Peyer's patch (tissue), 4 donors: Measurements from ENCODE around the gene DQX1. TPM values are rescaled to one million over a fixed set of nuclear protein-coding genes. Genes with fewer than 3 reads are reported as not detected.
"Not testable (repeated sequence)": the region's sequence is repeated elsewhere in the genome, so short reads cannot be mapped to it uniquely, and the experiment has no call there.

Experiments used
- DNase-seq, 3 donors: peaks; one replicate each; pipeline ENCODE4 v3.0.0-alpha.2; 2017 to 2019
- H3K27ac ChIP-seq, 4 donors: fragments of 200-600 bp; sonication (generic); one replicate each; pipeline ENCODE4 v1.5.1; 2016 to 2019
- H3K27me3 ChIP-seq, 2 donors: fragments of 200-600 bp; sonication (generic); one replicate each; pipeline ENCODE4 v1.5.1; 2019
- H3K36me3 ChIP-seq, 3 donors: fragments of 200-600 bp; sonication (generic); one replicate each; pipeline ENCODE4 v1.5.1; 2016 to 2019
- H3K4me1 ChIP-seq, 4 donors: fragments of 200-600 bp; sonication (generic); one replicate each; pipeline ENCODE4 v1.5.1; 2016 to 2019
- H3K4me3 ChIP-seq, 4 donors: fragments of 200-600 bp; sonication (generic); 1 replicate in 3 of 4; 2 replicates in 1 of 4; pipeline ENCODE4 v1.5.1; 2016 to 2019; ENCODE audit warnings: mild to moderate bottlenecking in 1 of 4
- H3K9me3 ChIP-seq, 4 donors: fragments of 200-600 bp; sonication (generic); one replicate each; pipeline ENCODE4 v1.5.1; 2016 to 2019; ENCODE audit warnings: mild to moderate bottlenecking in 1 of 4
- POLR2A ChIP-seq, 2 donors: fragments of 450-650 bp; IDR thresholded peaks; one replicate each; pipeline ENCODE4 v1.5.1; 2017; ENCODE audit warnings: antibody characterized with exemption in 2 of 2, mild to moderate bottlenecking in 2 of 2, moderate library complexity in 2 of 2
- total RNA-seq, 4 donors: library from RNA; depleted of rRNA; stranded (reverse); fragments of >200 nt; gene quantifications; one replicate each; pipeline ENCODE4 v1.1.0, GENCODE V29; 2016
- TF ChIP-seq, protein P1 (sequence below), 6 experiments: fragments of 450-650 bp in 4 of 6; fragments of 200-600 bp in 2 of 6; sonication (generic) in 1 of 6; IDR thresholded peaks; one replicate each; pipeline ENCODE4 v1.5.1; 2017 to 2019; ENCODE audit warnings: antibody characterized with exemption in 6 of 6, mild to moderate bottlenecking in 3 of 6, moderate library complexity in 1 of 6

Gene DQX1
- total RNA-seq, 4 donors from 2014 or later = 14.0 to 116 (median 75.3) TPM

GRCh38 chr2:74472945-74473258 is 53.1 kb downstream of the DQX1 start:
- Histone ChIP-seq H3K9me3 (no peaks in the 10 kb centered on the region), H3K27me3 (no peaks in the 10 kb centered on the region), H3K36me3 (peaks cover 0 to 28% (median 0%) of the 10 kb centered on the region in 3 donors), H3K4me1 (peaks cover 2 to 29% (median 7%) of the 10 kb centered on the region in 4 donors), H3K27ac (peak overlapping the region; percentile 79 to 92 (median 86)), H3K4me3 (peak overlapping the region; percentile 49 to 62 (median 60))
- DNase-seq = no peak
- TF ChIP-seq, protein P1, sequence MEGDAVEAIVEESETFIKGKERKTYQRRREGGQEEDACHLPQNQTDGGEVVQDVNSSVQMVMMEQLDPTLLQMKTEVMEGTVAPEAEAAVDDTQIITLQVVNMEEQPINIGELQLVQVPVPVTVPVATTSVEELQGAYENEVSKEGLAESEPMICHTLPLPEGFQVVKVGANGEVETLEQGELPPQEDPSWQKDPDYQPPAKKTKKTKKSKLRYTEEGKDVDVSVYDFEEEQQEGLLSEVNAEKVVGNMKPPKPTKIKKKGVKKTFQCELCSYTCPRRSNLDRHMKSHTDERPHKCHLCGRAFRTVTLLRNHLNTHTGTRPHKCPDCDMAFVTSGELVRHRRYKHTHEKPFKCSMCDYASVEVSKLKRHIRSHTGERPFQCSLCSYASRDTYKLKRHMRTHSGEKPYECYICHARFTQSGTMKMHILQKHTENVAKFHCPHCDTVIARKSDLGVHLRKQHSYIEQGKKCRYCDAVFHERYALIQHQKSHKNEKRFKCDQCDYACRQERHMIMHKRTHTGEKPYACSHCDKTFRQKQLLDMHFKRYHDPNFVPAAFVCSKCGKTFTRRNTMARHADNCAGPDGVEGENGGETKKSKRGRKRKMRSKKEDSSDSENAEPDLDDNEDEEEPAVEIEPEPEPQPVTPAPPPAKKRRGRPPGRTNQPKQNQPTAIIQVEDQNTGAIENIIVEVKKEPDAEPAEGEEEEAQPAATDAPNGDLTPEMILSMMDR (IDR thresholded peaks at IDR 0.05) = no peak
- no peak for TF ChIP-seq POLR2A (IDR thresholded peaks at IDR 0.05)

GRCh38 chr2:74472086-74472944 is 53.7 kb downstream of the DQX1 start, which contains the start of gene MRPL53:
Gene MRPL53 (minus strand): TSS chr2:74472680. CDS start chr2:74472660, 20 bp downstream.
- peak; percentile 96 to 98 (median 97) for DNase-seq
- Histone ChIP-seq H3K27ac (peak within 1 kb of the TSS; percentile 79 to 92 (median 86)), H3K9me3 (no peaks in the 10 kb centered on the region), H3K27me3 (no peaks in the 10 kb centered on the region), H3K36me3 (peaks cover 0 to 24% (median 0%) of the 10 kb centered on the region in 3 donors), H3K4me1 (peaks cover 2 to 25% (median 7%) of the 10 kb centered on the region in 4 donors), H3K4me3 (peak within 1 kb of the TSS; percentile 49 to 62 (median 60))
- peak; percentile 79 to 80 for TF ChIP-seq POLR2A (IDR thresholded peaks at IDR 0.05)
- TF ChIP-seq, protein P1 (IDR thresholded peaks at IDR 0.05) = no peak

GRCh38 chr2:74471332-74472065 is 54.5 kb downstream of the DQX1 start:
- no peak for DNase-seq
- TF ChIP-seq, protein P1 (IDR thresholded peaks at IDR 0.05) = no peak
- TF ChIP-seq POLR2A (IDR thresholded peaks at IDR 0.05) = no peak
- Histone ChIP-seq H3K9me3 (no peaks in the 10 kb centered on the region), H3K4me1 (peaks cover 2 to 20% (median 7%) of the 10 kb centered on the region in 4 donors), H3K4me3 (peak overlapping the region; percentile 49 to 62 (median 60)), H3K27me3 (no peaks in the 10 kb centered on the region), H3K36me3 (peaks cover 0 to 17% (median 0%) of the 10 kb centered on the region in 3 donors), H3K27ac (peak overlapping the region; percentile 79 to 92 (median 86))

GRCh38 chr2:74470742-74471141 is 55.3 kb downstream of the DQX1 start:
- not testable (repeated sequence) for H3K27me3 ChIP-seq, DNase-seq, H3K4me3 ChIP-seq, H3K9me3 ChIP-seq, H3K27ac ChIP-seq
- Histone ChIP-seq H3K36me3 (peaks cover 0 to 17% (median 0%) of the 10 kb centered on the region in 3 donors), H3K4me1 (peaks cover 2 to 24% (median 10%) of the 10 kb centered on the region in 4 donors)

Other genes with a start within 250 kb of the DQX1 start
- gene SLC4A5, start 182.8 kb downstream of the DQX1 start, total RNA-seq = 10 to 100 TPM in 1 of 4 donors, 1 to 10 TPM in 3; 1.8 to 14.9 (median 4.9) TPM
- 100 to 1,000 TPM in 3 of 4 donors, 10 to 100 TPM in 1; 85.3 to 191 (median 121) TPM for gene DCTN1, start 145.9 kb downstream of the DQX1 start, total RNA-seq
- gene C2orf81, start 104.6 kb downstream of the DQX1 start, total RNA-seq = 1 to 10 TPM in 3 of 4 donors, under 1 TPM in 1; 0.94 to 3.3 (median 1.7) TPM
- gene WDR54, start 104.5 kb downstream of the DQX1 start, total RNA-seq = 1 to 10 TPM in 3 of 4 donors, not detected in 1; 1.2 to 2.5 (median 2.3) TPM
- 10 to 100 TPM; 46.2 to 99.9 (median 75.7) TPM for gene RTKN, start 84.3 kb downstream of the DQX1 start, total RNA-seq
- 10 to 100 TPM in 3 of 4 donors, 1 to 10 TPM in 1; 5.4 to 83.3 (median 41.8) TPM for gene INO80B, start 71.1 kb downstream of the DQX1 start, total RNA-seq
- gene WBP1, start 67.8 kb downstream of the DQX1 start, total RNA-seq = 10 to 100 TPM; 46.2 to 81.3 (median 59.9) TPM
- 100 to 1,000 TPM in 1 of 4 donors, 10 to 100 TPM in 3; 55.3 to 122 (median 85.9) TPM for gene MOGS, start 60.8 kb downstream of the DQX1 start, total RNA-seq
- gene MRPL53, start 53.6 kb downstream of the DQX1 start, total RNA-seq = 10 to 100 TPM; 17.8 to 23.8 (median 20.0) TPM
- gene CCDC142, start 43.2 kb downstream of the DQX1 start, total RNA-seq = 100 to 1,000 TPM in 1 of 4 donors, 10 to 100 TPM in 3; 60.6 to 132 (median 94.7) TPM
- 10 to 100 TPM; 42.9 to 79.5 (median 65.2) TPM for gene TTC31, start 43.1 kb downstream of the DQX1 start, total RNA-seq
- 1 to 10 TPM in 3 of 4 donors, not detected in 1; 2.8 to 6.9 (median 6.8) TPM for gene LBX2, start 26.6 kb downstream of the DQX1 start, total RNA-seq
- gene PCGF1, start 18.5 kb downstream of the DQX1 start, total RNA-seq = 10 to 100 TPM; 14.0 to 18.9 (median 16.2) TPM
- gene TLX2, start 11.8 kb downstream of the DQX1 start, total RNA-seq = 1 to 10 TPM in 2 of 4 donors, under 1 TPM in 1, not detected in 1; 0.53 to 1.7 (median 1.7) TPM
- 100 to 1,000 TPM; 183 to 233 (median 213) TPM for gene AUP1, start 3.5 kb upstream of the DQX1 start, total RNA-seq
- 10 to 100 TPM; 20.6 to 25.5 (median 24.2) TPM for gene HTRA2, start 3.7 kb upstream of the DQX1 start, total RNA-seq
- gene LOXL3, start 27.7 kb upstream of the DQX1 start, total RNA-seq = 1 to 10 TPM in 3 of 4 donors, under 1 TPM in 1; 0.88 to 8.0 (median 4.8) TPM
- gene DOK1, start 28.5 kb upstream of the DQX1 start, total RNA-seq = 10 to 100 TPM; 14.5 to 38.0 (median 26.3) TPM
- gene M1AP, start 122.1 kb upstream of the DQX1 start, total RNA-seq = not detected
- 1 to 10 TPM; 1.6 to 6.5 (median 3.3) TPM for gene SEMA4F, start 128.0 kb upstream of the DQX1 start, total RNA-seq